ENCODE measurements around the gene GRM3. TPM values are rescaled to one million over a fixed set of nuclear protein-coding genes. Genes with fewer than 3 reads are reported as not detected.
A peak's percentile ranks its signal among the peaks of the same experiment; 100 is the strongest.

GRM3 gene
- total RNA-seq, 4 donors from 2014 or later: not detected

DNA sequence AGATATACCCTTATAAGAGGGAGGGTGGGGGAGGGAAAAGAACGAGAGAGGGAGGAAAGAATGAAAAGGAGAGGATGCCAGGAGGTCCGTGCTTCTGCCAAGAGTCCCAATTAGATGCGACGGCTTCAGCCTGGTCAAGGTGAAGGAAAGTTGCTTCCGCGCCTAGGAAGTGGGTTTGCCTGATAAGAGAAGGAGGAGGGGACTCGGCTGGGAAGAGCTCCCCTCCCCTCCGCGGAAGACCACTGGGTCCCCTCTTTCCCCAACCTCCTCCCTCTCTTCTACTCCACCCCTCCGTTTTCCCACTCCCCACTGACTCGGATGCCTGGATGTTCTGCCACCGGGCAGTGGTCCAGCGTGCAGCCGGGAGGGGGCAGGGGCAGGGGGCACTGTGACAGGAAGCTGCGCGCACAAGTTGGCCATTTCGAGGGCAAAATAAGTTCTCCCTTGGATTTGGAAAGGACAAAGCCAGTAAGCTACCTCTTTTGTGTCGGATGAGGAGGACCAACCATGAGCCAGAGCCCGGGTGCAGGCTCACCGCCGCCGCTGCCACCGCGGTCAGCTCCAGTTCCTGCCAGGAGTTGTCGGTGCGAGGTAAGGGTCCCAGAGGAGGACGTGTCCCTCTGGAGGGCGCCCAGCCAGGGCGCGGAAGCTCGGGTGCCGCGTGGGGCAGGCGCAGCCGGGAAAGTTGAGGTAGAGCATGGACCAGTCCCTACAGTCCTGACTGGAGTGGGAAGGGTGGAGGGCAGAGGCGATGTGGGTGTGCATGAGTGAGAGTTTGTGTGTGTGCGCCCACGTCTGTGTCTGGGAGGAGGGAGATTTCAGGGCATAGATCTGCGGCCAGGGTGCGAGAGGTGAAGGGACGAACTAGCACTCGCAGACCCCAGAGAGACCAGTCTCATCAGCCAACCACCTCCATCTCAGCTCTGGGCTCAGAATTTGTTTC is 844 bp downstream of the GRM3 start:
- Histone ChIP-seq H3K36me3 (no peaks in the 10 kb centered on the region), H3K4me1 (peaks cover 12 to 15% of the 10 kb centered on the region in 2 donors), H3K27me3 (no peaks in the 10 kb centered on the region), H3K9me3 (no peaks in the 10 kb centered on the region), H3K4me3 (replicated peaks in 1 of 3) (peak overlapping the region in 1 of 3 donors; percentile 0), H3K27ac (no peak overlapping the region)
- TF ChIP-seq POLR2A (IDR thresholded peaks at IDR 0.05): no peak
- TF ChIP-seq, protein P1, sequence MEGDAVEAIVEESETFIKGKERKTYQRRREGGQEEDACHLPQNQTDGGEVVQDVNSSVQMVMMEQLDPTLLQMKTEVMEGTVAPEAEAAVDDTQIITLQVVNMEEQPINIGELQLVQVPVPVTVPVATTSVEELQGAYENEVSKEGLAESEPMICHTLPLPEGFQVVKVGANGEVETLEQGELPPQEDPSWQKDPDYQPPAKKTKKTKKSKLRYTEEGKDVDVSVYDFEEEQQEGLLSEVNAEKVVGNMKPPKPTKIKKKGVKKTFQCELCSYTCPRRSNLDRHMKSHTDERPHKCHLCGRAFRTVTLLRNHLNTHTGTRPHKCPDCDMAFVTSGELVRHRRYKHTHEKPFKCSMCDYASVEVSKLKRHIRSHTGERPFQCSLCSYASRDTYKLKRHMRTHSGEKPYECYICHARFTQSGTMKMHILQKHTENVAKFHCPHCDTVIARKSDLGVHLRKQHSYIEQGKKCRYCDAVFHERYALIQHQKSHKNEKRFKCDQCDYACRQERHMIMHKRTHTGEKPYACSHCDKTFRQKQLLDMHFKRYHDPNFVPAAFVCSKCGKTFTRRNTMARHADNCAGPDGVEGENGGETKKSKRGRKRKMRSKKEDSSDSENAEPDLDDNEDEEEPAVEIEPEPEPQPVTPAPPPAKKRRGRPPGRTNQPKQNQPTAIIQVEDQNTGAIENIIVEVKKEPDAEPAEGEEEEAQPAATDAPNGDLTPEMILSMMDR (IDR thresholded peaks at IDR 0.05): no peak
- intact Hi-C loops (cut with DNase I): no loop called here
- peak; percentile 17 to 28 for DNase-seq
- WGBS, 2 donors: 3 to 5% methylated on average over 39 to 42 of the region's 42 CpGs

DNA sequence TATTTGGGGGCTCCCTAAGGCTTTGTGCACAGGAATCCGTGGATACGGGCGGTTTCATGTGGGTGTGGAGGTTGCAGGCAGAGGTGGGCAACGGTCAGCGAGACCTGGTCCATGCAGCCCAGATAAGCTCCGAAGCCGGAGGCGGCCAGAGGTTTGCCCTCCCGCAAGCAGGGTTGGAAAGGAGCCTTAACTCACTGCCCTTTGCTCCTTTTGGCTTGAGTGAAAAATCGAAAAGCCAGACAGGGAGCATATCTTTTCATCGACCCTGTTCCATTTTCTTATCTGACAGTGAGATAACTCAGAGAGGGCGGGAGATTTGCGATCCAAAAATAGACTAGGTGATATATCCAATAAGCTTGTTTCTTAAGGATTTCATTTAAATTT is 1.5 kb downstream of the GRM3 start:
- no peak overlapping the region for H3K4me3 ChIP-seq (replicated peaks in 1 of 3)
- TF ChIP-seq, protein P1 (IDR thresholded peaks at IDR 0.05): no peak
- no peak for TF ChIP-seq POLR2A (IDR thresholded peaks at IDR 0.05)
- no peak overlapping the region for H3K27ac ChIP-seq
- no peak for DNase-seq
- no peaks in the 10 kb centered on the region for H3K36me3 ChIP-seq
- WGBS, 2 donors: 31 to 36% methylated on average over 13 of the region's 13 CpGs
- intact Hi-C loops (cut with DNase I): no loop called here
- H3K9me3 ChIP-seq: no peaks in the 10 kb centered on the region
- H3K4me1 ChIP-seq: peaks cover 12 to 15% of the 10 kb centered on the region in 2 donors
- H3K27me3 ChIP-seq: no peaks in the 10 kb centered on the region

DNA sequence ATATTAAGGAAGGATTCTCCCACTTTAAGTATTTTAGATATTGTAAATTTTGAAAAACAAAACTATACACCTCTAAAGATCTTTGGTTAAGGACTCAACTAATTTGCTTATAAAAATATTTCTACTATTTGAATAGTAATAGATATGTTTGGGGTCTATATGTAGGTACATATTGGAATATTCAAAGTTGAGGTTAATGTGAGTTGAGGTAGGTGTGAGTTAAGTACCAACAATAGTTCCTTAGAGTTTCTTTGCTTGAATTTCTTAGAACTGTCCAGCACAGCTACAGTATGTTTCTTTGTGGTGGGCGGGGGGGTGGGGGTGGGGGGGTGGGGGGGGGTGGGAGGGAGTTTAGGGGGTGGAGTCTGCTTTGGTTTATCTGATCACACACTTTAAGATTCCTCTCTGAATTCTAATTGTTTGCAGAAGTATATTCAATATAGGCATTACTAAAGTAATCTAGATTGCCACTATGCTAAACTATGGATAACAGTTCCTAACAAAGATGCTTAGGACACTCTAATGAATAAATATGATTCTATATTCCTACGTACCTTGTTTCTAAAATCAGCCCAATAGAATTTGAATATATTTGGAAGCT is 2.1 kb downstream of the GRM3 start:
- Histone ChIP-seq H3K4me1 (peaks cover 12 to 15% of the 10 kb centered on the region in 2 donors), H3K4me3 (replicated peaks in 1 of 3) (no peak overlapping the region), H3K36me3 (no peaks in the 10 kb centered on the region), H3K27me3 (no peaks in the 10 kb centered on the region), H3K27ac (no peak overlapping the region), H3K9me3 (no peaks in the 10 kb centered on the region)
- DNase-seq: no peak
- 46% methylated on average over 2 of the region's 2 CpGs for WGBS, 2 donors
- TF ChIP-seq POLR2A (IDR thresholded peaks at IDR 0.05): no peak
- intact Hi-C loops (cut with DNase I): no loop called here

DNA sequence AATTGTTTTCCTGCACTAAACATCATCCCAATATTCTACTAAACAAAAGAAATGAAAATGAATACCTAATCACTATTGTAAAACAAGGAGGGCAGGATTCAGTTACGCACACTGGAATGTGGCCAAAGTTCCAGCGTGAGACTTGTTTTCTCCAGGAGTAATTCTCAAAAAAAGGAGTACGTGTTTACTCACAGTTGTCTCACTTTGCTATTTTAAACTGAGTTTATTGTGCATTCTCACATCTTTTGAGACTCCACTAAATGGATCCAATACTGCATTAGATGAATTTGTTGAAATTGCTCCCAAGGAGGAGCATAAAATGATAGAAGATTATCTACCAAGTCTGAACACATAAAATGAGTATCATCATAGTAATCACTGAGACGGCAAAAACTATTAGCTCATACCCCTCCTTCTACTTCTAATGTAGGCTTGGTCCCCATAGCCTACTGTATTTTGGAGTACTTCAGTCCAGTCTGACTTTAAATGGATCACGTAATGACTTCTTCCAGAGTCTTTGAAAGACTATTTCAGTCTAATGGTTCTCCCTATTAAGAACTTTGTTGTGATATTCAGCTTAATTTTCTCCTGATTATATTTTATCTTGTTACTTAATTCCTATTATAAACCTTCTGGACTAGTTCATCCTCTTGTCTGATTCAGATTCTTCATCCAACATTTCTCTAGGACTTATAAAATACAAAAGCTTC is 3.8 kb downstream of the GRM3 start:
- TF ChIP-seq, protein P1 (IDR thresholded peaks at IDR 0.05): no peak
- H3K27ac ChIP-seq: no peak overlapping the region

DNA sequence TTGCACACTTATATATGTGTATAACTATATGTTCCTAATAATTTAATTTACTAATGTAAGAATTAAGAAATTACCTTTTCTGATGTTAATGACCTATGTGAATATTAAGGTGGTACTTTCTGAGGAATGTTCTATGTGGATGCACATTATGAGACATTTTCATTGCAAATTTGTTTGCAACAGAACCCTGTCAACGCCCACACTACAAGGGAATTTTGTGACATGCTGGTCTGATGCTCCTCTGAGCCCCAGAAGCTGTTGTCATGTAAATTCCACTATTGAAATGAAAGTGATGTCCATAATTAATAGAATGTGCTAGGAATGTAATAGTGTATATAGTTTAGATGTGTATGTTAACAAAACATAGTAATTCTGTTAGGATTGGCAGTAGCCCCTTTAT is 4.5 kb downstream of the GRM3 start:
- no peaks in the 10 kb centered on the region for H3K27me3 ChIP-seq
- no peak overlapping the region for H3K4me3 ChIP-seq (replicated peaks in 1 of 3)
- no peak for DNase-seq
- WGBS, 2 donors: 92 to 93% methylated on average over 1 of the region's 1 CpG
- H3K36me3 ChIP-seq: no peaks in the 10 kb centered on the region
- peaks cover 12 to 15% of the 10 kb centered on the region in 2 donors for H3K4me1 ChIP-seq
- intact Hi-C loops (cut with DNase I): no loop called here
- no peak overlapping the region for H3K27ac ChIP-seq
- TF ChIP-seq, protein P1 (IDR thresholded peaks at IDR 0.05): no peak
- no peak for TF ChIP-seq POLR2A (IDR thresholded peaks at IDR 0.05)
- H3K9me3 ChIP-seq: no peaks in the 10 kb centered on the region

More for the DNA sequence above, 3.8 kb downstream of the GRM3 start:
- WGBS, 2 donors: 85 to 92% methylated on average over 5 of the region's 5 CpGs
- H3K27me3 ChIP-seq: no peaks in the 10 kb centered on the region
- intact Hi-C loops (cut with DNase I): no loop called here
- H3K36me3 ChIP-seq: no peaks in the 10 kb centered on the region
- H3K9me3 ChIP-seq: no peaks in the 10 kb centered on the region
- no peak overlapping the region for H3K4me3 ChIP-seq (replicated peaks in 1 of 3)
- no peak for DNase-seq
- peaks cover 12 to 15% of the 10 kb centered on the region in 2 donors for H3K4me1 ChIP-seq

Data from thyroid gland (tissue), 4 donors.